SU-DHL-6 (cell line): Measurements from ENCODE around the gene CENPS.

Source experiments
- H2AFZ ChIP-seq: fragments of 200-600 bp; sonication (generic); 2 replicates; pipeline ENCODE4 v1.6.1; 2014; ENCODE audit warnings: low read depth, mild to moderate bottlenecking, moderate library complexity, mixed read lengths, antibody characterized with exemption, low read length; ENCODE audit not compliant: severe bottlenecking
- H3F3A ChIP-seq: fragments of 200-600 bp; shearing (Covaris generic); 2 replicates; pipeline ENCODE4 v1.6.0; 2016; ENCODE audit warnings: antibody characterized with exemption, mild to moderate bottlenecking; ENCODE audit not compliant: insufficient read depth
- H3K27ac ChIP-seq: fragments of 200-600 bp; sonication (generic); 2 replicates; pipeline ENCODE4 v1.5.1; 2016; ENCODE audit warnings: low read depth, mild to moderate bottlenecking, low read length, moderate library complexity, mixed read lengths
- H3K27me3 ChIP-seq: fragments of 200-600 bp; sonication (generic), shearing (Covaris generic); 2 replicates; pipeline ENCODE4 v1.6.0; 2014; ENCODE audit warnings: mild to moderate bottlenecking, low read length
- H3K36me3 ChIP-seq: fragments of 200-600 bp; sonication (generic); 2 replicates; pipeline ENCODE4 v1.6.1; 2014; ENCODE audit warnings: mild to moderate bottlenecking, low read length, mixed read lengths
- H3K4me2 ChIP-seq: fragments of 300-600, 200-600 bp; shearing (Covaris generic), sonication (generic); 2 replicates; pipeline ENCODE4 v1.6.0; 2014; ENCODE audit warnings: low read length, low read depth, mild to moderate bottlenecking; ENCODE audit not compliant: poor library complexity, severe bottlenecking
- H3K4me3 ChIP-seq: fragments of 200-600 bp; sonication (generic); 2 replicates; pipeline ENCODE4 v1.5.1; 2014; ENCODE audit warnings: antibody characterized with exemption, low read length, mild to moderate bottlenecking, mixed read lengths; ENCODE audit not compliant: insufficient read depth, poor library complexity, severe bottlenecking
- H3K79me2 ChIP-seq: fragments of 200-600 bp; sonication (generic); 2 replicates; pipeline ENCODE4 v1.6.1; 2014; ENCODE audit warnings: mild to moderate bottlenecking, low read length, moderate library complexity; ENCODE audit not compliant: insufficient read depth
- H3K9ac ChIP-seq: fragments of 200-600 bp; sonication (generic); 2 replicates; pipeline ENCODE4 v1.7.0; 2014; ENCODE audit warnings: mild to moderate bottlenecking, low read length
- H3K9me2 ChIP-seq: fragments of 200-600 bp; sonication (generic); replicated peaks from 2 replicates; pipeline ENCODE4 v1.6.1; 2014; ENCODE audit warnings: low read length; ENCODE audit not compliant: insufficient read depth
- H3K9me3 ChIP-seq: fragments of 200-600 bp; sonication (generic); 2 replicates; pipeline ENCODE4 v1.6.1; 2014; ENCODE audit warnings: low read length, mixed read lengths; ENCODE audit not compliant: insufficient read depth
- H4K20me1 ChIP-seq: fragments of 200-600 bp; sonication (generic); 2 replicates; pipeline ENCODE4 v1.6.1; 2014; ENCODE audit warnings: low read depth, mild to moderate bottlenecking, antibody characterized with exemption, low read length, moderate library complexity, mixed read lengths
- CTCF ChIP-seq: fragments of 200-600 bp; sonication (generic); IDR thresholded peaks from one replicate; pipeline ENCODE4 v1.5.1; 2017; ENCODE audit warnings: antibody characterized with exemption, mild to moderate bottlenecking, low read length, moderate library complexity; ENCODE audit not compliant: insufficient read depth, poor library complexity, severe bottlenecking
- EZH2phosphoT487 ChIP-seq: fragments of 200-600 bp; sonication (generic), shearing (Covaris generic); conservative IDR thresholded peaks from 2 replicates; pipeline ENCODE4 v1.6.1; 2018; ENCODE audit warnings: mild to moderate bottlenecking, antibody characterized with exemption, low read length, moderate library complexity, mixed read lengths

Gene CENPS

GRCh38 chr1:10388387-10388715, 41.9 kb upstream of the CENPS start:
- Histone ChIP-seq H4K20me1 (no peaks in the 10 kb centered on the region), H3K4me3 (no peak overlapping the region), H3K9ac (no peak overlapping the region), H3K79me2 (no peaks in the 10 kb centered on the region), H3K9me2 (no peaks in the 10 kb centered on the region), H3F3A (no peaks in the 10 kb centered on the region), H3K36me3 (no peaks in the 10 kb centered on the region), H2AFZ (no peak overlapping the region), H3K27ac (no peak overlapping the region), H3K27me3 (no peaks in the 10 kb centered on the region), H3K9me3 (no peaks in the 10 kb centered on the region), H3K4me2 (peak overlapping the region; percentile 22)
- no peak for TF ChIP-seq EZH2phosphoT487
- TF ChIP-seq CTCF, result no peak

GRCh38 chr1:10389271-10389973, 40.8 kb upstream of the CENPS start:
- Histone ChIP-seq H2AFZ (no peak overlapping the region), H3K27ac (no peak overlapping the region), H3K9me2 (no peaks in the 10 kb centered on the region), H3K79me2 (no peaks in the 10 kb centered on the region), H3K9ac (no peak overlapping the region), H3K36me3 (no peaks in the 10 kb centered on the region), H3K4me3 (no peak overlapping the region), H3K4me2 (no peak overlapping the region), H3K9me3 (no peaks in the 10 kb centered on the region), H3K27me3 (no peaks in the 10 kb centered on the region), H3F3A (no peaks in the 10 kb centered on the region), H4K20me1 (no peaks in the 10 kb centered on the region)
- no peak for TF ChIP-seq EZH2phosphoT487
- no peak for TF ChIP-seq CTCF

GRCh38 chr1:10396870-10397269, 33.4 kb upstream of the CENPS start:
- H3K9me2 ChIP-seq, result no peaks in the 10 kb centered on the region
- H3K4me3 ChIP-seq, result no peak overlapping the region
- no peaks in the 10 kb centered on the region for H3K27me3 ChIP-seq
- no peak overlapping the region for H3K9ac ChIP-seq
- H3K36me3 ChIP-seq, result 0 out of 2 replicates have a peak, but pooled peaks cover 4% of the 10 kb centered on the region
- H3K27ac ChIP-seq, result no peak overlapping the region
- no peak for TF ChIP-seq EZH2phosphoT487
- TF ChIP-seq CTCF, result no peak
- H3F3A ChIP-seq, result no peaks in the 10 kb centered on the region
- no peak overlapping the region for H3K4me2 ChIP-seq
- no peak overlapping the region for H2AFZ ChIP-seq
- no peaks in the 10 kb centered on the region for H3K9me3 ChIP-seq
- no peaks in the 10 kb centered on the region for H4K20me1 ChIP-seq
- peaks cover 27% of the 10 kb centered on the region for H3K79me2 ChIP-seq
